Coronary artery (tissue), 2 donors: ENCODE measurements around the gene KIFC3.

Experiments
- DNase-seq: peaks from one replicate; pipeline ENCODE4 v3.0.0-alpha.2; 2017; ENCODE audit warnings: low spot score
- H3K27ac ChIP-seq, 2 donors: fragments of 200-600 bp; sonication (generic); one replicate each; pipeline ENCODE4 v1.5.1; 2016 to 2019
- H3K4me3 ChIP-seq: fragments of 200-600 bp; sonication (generic); 2 replicates; pipeline ENCODE4 v1.5.1; 2016; ENCODE audit warnings: mild to moderate bottlenecking, moderate library complexity
- TF ChIP-seq, protein P1 (sequence below): fragments of 200-600 bp; sonication (generic); IDR thresholded peaks from one replicate; pipeline ENCODE4 v1.5.1; 2019; ENCODE audit warnings: antibody characterized with exemption

The KIFC3 gene

GRCh38 chr16:57738844-57739243 is 63.4 kb downstream of the KIFC3 start:
- DNase-seq: no peak
- TF ChIP-seq, protein P1, sequence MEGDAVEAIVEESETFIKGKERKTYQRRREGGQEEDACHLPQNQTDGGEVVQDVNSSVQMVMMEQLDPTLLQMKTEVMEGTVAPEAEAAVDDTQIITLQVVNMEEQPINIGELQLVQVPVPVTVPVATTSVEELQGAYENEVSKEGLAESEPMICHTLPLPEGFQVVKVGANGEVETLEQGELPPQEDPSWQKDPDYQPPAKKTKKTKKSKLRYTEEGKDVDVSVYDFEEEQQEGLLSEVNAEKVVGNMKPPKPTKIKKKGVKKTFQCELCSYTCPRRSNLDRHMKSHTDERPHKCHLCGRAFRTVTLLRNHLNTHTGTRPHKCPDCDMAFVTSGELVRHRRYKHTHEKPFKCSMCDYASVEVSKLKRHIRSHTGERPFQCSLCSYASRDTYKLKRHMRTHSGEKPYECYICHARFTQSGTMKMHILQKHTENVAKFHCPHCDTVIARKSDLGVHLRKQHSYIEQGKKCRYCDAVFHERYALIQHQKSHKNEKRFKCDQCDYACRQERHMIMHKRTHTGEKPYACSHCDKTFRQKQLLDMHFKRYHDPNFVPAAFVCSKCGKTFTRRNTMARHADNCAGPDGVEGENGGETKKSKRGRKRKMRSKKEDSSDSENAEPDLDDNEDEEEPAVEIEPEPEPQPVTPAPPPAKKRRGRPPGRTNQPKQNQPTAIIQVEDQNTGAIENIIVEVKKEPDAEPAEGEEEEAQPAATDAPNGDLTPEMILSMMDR: no peak
- Histone ChIP-seq H3K4me3 (no peak overlapping the region), H3K27ac (no peak overlapping the region)

DNA sequence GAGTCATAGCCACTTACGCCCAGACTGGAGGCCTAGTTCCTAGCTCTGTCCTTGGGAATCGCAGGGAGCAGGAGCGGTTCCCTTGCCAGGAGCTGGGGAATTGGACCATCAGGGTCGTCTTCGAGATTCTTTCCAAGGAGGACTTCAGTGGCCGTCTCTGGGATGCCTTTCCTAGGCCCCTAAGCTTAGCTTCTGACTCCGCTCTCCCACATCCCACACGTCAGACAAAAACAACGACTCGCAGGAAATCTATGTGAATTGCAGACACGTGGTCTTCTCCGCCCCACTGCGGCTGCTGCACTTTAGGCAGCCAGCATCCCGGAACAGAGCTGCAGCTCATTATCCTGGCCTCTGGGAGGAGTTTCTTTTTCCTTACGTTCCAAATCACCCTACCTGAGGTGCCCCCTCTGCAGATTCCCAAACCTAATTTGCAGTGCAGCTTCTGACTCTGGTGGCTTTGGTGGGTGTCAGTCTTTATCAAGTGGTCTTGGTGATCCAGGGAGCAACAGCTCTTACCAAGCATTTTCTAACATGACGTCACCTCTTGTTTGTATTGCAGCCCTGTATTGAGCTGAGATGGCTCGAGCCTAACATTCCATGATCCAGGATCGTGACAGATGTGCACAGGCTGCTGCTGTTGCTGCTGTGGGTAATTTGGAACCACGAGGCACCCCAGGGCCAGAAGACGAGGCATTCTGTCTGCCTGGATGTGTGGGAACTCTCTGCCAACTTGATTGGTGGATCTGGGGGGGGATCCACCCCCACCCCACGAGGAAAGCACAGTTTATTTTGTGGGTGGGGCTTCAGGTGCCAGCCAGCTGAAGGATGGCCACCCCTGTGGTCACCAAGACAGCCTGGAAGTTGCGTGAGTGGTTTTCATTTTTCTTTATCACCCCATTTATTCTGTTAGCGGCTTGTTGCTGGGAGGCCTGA is 65.6 kb downstream of the KIFC3 start:
- peak overlapping the region; percentile 27 to 86 for H3K27ac ChIP-seq
- TF ChIP-seq, protein P1: no peak
- no peak for DNase-seq

GRCh38 chr16:57735755-57736418 is 66.4 kb downstream of the KIFC3 start, which contains the start of gene KATNB1:
Gene KATNB1 (plus strand): TSS chr16:57735770. CDS start chr16:57737244, 1,474 bp downstream.
- DNase-seq: no peak
- TF ChIP-seq, protein P1: no peak
- Histone ChIP-seq H3K27ac (peak within 1 kb of the TSS; percentile 80 to 95), H3K4me3 (peak within 1 kb of the TSS; percentile 97)

More for the DNA sequence above, 65.6 kb downstream of the KIFC3 start:
- H3K4me3 ChIP-seq: peak overlapping the region; percentile 97

GRCh38 chr16:57734925-57735754 is 67.2 kb downstream of the KIFC3 start:
- TF ChIP-seq, protein P1: no peak
- peak overlapping the region; percentile 80 to 95 for H3K27ac ChIP-seq
- peak overlapping the region; percentile 97 for H3K4me3 ChIP-seq
- DNase-seq: peak; percentile 99

DNA sequence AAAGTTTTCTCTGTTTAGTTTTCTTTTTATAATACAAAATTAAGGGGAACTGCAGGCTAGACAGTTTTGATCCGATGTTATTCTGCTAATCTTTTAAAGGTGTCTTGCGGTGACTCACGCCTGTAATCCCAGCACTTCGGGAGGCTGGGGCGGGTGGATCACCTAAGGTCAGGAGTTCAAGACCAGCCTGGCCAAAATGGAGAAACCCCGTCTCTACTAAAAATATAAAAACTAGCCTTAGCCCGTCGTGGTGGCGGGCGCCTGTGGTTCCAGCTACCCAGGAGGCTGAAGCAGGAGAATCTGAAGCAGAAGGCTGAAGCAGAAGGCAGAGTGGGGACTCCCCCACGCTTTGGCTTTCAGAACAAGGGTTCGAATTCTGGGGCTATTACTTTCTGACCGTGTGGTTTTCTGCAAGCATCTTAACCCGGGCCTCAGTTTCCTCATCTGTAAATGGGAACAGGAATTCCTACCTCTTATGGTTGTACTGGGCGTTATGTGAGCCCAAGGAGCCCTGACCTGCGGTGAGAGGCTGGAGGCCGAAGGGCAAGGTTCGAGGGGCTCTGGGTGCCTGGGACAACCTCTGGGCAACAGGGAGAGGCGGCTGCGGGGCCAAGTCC is 67.9 kb downstream of the KIFC3 start:
- no peak for DNase-seq
- peak overlapping the region; percentile 80 to 95 for H3K27ac ChIP-seq
- TF ChIP-seq, protein P1: no peak
- H3K4me3 ChIP-seq: peak overlapping the region; percentile 92

- no peak for DNase-seq
- TF ChIP-seq, protein P1: no peak
These were observed 69.6 kb downstream of the KIFC3 start for GRCh38 chr16:57732714-57733113.

More at GRCh38 chr16:57732714-57733113, 69.6 kb downstream of the KIFC3 start:
- no peak overlapping the region for H3K4me3 ChIP-seq
- H3K27ac ChIP-seq: peak overlapping the region in 1 of 2 donors; percentile 43
